GM23338 (cell line): ENCODE measurements around the gene AGPAT4. TPM values are rescaled to one million over a fixed set of nuclear protein-coding genes. Genes with fewer than 3 reads are reported as not detected.

Source experiments
- ATAC-seq: fragments of 200-7000 bp; cut with Tn5 transposase; 3 replicates; pipeline ENCODE4 v1.9.1; 2020
- DNase-seq: peaks from one replicate; pipeline ENCODE4 v3.0.0-alpha.2; 2015; ENCODE audit warnings: low spot score
- H2AFZ ChIP-seq: fragments of 200-600 bp; sonication (generic); 2 replicates; pipeline ENCODE4 v1.8.0; 2016; ENCODE audit warnings: antibody characterized with exemption, mild to moderate bottlenecking, moderate library complexity
- H3F3A ChIP-seq: fragments of 200-600 bp; sonication (generic); replicated peaks from 2 replicates; pipeline ENCODE4 v1.8.0; 2017; ENCODE audit warnings: antibody characterized with exemption, mixed run types, low read depth
- H3K27ac ChIP-seq: fragments of 200-600 bp; sonication (generic); 2 replicates; pipeline ENCODE4 v1.6.1; 2016; ENCODE audit warnings: low read depth
- H3K27me3 ChIP-seq: fragments of 200-600 bp; sonication (generic); 2 replicates; pipeline ENCODE4 v1.8.0; 2016; ENCODE audit warnings: mild to moderate bottlenecking, mixed run types, moderate library complexity; ENCODE audit not compliant: insufficient read depth
- H3K36me3 ChIP-seq: fragments of 200-600 bp; sonication (generic); 2 replicates; pipeline ENCODE4 v1.8.0; 2016; ENCODE audit warnings: mild to moderate bottlenecking; ENCODE audit not compliant: insufficient read depth
- H3K4me1 ChIP-seq: fragments of 200-600 bp; sonication (generic); 2 replicates; pipeline ENCODE4 v1.8.0; 2016; ENCODE audit warnings: mild to moderate bottlenecking, moderate library complexity; ENCODE audit not compliant: insufficient read depth
- H3K4me2 ChIP-seq: fragments of 200-600 bp; sonication (generic); 2 replicates; pipeline ENCODE4 v1.7.1; 2017; ENCODE audit warnings: mixed run types
- H3K4me3 ChIP-seq: fragments of 200-600 bp; sonication (generic); 2 replicates; pipeline ENCODE4 v1.6.1; 2016; ENCODE audit warnings: mixed run types
- H3K79me2 ChIP-seq: fragments of 200-600 bp; sonication (generic); replicated peaks from 2 replicates; pipeline ENCODE4 v1.8.0; 2017; ENCODE audit warnings: mild to moderate bottlenecking; ENCODE audit not compliant: insufficient read depth
- H3K9me2 ChIP-seq: fragments of 200-600 bp; sonication (generic); 2 replicates; pipeline ENCODE4 v1.8.0; 2017; ENCODE audit not compliant: insufficient read depth
- H4K20me1 ChIP-seq: fragments of 200-600 bp; sonication (generic); replicated peaks from 2 replicates; pipeline ENCODE4 v1.8.0; 2017; ENCODE audit warnings: mild to moderate bottlenecking; ENCODE audit not compliant: insufficient read depth
- H3K27ac Mint-ChIP-seq: 2 replicates; pipeline ENCODE4 v1.8.0; 2020; ENCODE audit warnings: inconsistent platforms, mild to moderate bottlenecking, moderate library complexity, mixed read lengths
- H3K27me3 Mint-ChIP-seq: 3 replicates; pipeline ENCODE4 v1.8.0; 2022; ENCODE audit warnings: low read depth, mild to moderate bottlenecking, moderate library complexity, mixed read lengths, inconsistent platforms; ENCODE audit not compliant: insufficient read depth, poor library complexity
- H3K36me3 Mint-ChIP-seq: 3 replicates; pipeline ENCODE4 v1.8.0; 2021; ENCODE audit warnings: low read depth, mild to moderate bottlenecking, inconsistent platforms, moderate library complexity, mixed read lengths
- H3K4me1 Mint-ChIP-seq: 3 replicates; pipeline ENCODE4 v1.8.0; 2020; ENCODE audit warnings: mild to moderate bottlenecking, inconsistent platforms, mixed read lengths
- H3K4me3 Mint-ChIP-seq: 3 replicates; pipeline ENCODE4 v1.8.0; 2021; ENCODE audit warnings: moderate library complexity, mild to moderate bottlenecking, inconsistent platforms, mixed read lengths
- H3K9me3 Mint-ChIP-seq: 3 replicates; pipeline ENCODE4 v1.8.0; 2020; ENCODE audit warnings: moderate library complexity, mild to moderate bottlenecking, inconsistent platforms, mixed read lengths
- NANOG ChIP-seq: IDR thresholded peaks from 2 replicates; pipeline ENCODE4 v1.6.1; 2016; ENCODE audit warnings: antibody characterized with exemption, borderline replicate concordance
- REST ChIP-seq: IDR thresholded peaks from one replicate; pipeline ENCODE4 v1.6.1; 2018; ENCODE audit warnings: antibody characterized with exemption; ENCODE audit not compliant: unreplicated experiment
- polyA plus RNA-seq: library from polyadenylated mRNA; unstranded; fragments of >200 nt; fragmentation: Nextera tagmentation; extraction: Ambion mirVana; gene quantifications from 2 replicates; pipeline ENCODE4 v1.2.1, GENCODE V29; 2016
- total RNA-seq: library from RNA; depleted of rRNA; stranded (reverse); fragments of >200 nt; shearing (Covaris generic); gene quantifications from 2 replicates; pipeline ENCODE4 v1.2.3, GENCODE V29; 2014
- TF ChIP-seq, protein P1 (sequence below), 2 experiments: fragments of 200-600 bp in 1 of 2; sonication (generic) in 1 of 2; conservative IDR thresholded peaks; 2 replicates each; pipeline versions ENCODE4 v1.5.1 to v1.6.1; 2016 to 2017; ENCODE audit warnings: antibody characterized with exemption in 2 of 2, low read depth in 2 of 2, mild to moderate bottlenecking in 2 of 2, moderate library complexity in 1 of 2

Gene AGPAT4
- total and polyA plus RNA-seq, 2 experiments from 2014 or later, result 8.9 to 19.3 TPM

- no peak overlapping the region for H3K4me3 ChIP-seq
- peak; percentile 37 for DNase-seq
Observed at GRCh38 chr6:161138543-161139303, 135.1 kb downstream of the AGPAT4 start.

More at GRCh38 chr6:161138543-161139303, 135.1 kb downstream of the AGPAT4 start:
- H3K79me2 ChIP-seq, result no peaks in the 10 kb centered on the region
- no peak overlapping the region for H3K4me2 ChIP-seq
- no peak overlapping the region for H3K27ac ChIP-seq
- no peaks in the 10 kb centered on the region for H3K36me3 ChIP-seq
- peaks cover 11% of the 10 kb centered on the region for H3K27me3 Mint-ChIP-seq
- no peaks in the 10 kb centered on the region for H3F3A ChIP-seq
- no peaks in the 10 kb centered on the region for H3K9me3 Mint-ChIP-seq
- no peak overlapping the region for H2AFZ ChIP-seq
- no peak; the same call in 2 of the 3 replicates for ATAC-seq
- H3K4me1 Mint-ChIP-seq, result peaks cover 10% of the 10 kb centered on the region
- H3K27ac Mint-ChIP-seq, result no peak overlapping the region
- H4K20me1 ChIP-seq, result no peaks in the 10 kb centered on the region
- no peak overlapping the region for H3K4me3 Mint-ChIP-seq
- H3K9me2 ChIP-seq, result no peaks in the 10 kb centered on the region
- no peaks in the 10 kb centered on the region for H3K4me1 ChIP-seq
- peaks cover 55% of the 10 kb centered on the region for H3K36me3 Mint-ChIP-seq
- TF ChIP-seq NANOG (no peak), REST (no peak)
- TF ChIP-seq, protein P1, sequence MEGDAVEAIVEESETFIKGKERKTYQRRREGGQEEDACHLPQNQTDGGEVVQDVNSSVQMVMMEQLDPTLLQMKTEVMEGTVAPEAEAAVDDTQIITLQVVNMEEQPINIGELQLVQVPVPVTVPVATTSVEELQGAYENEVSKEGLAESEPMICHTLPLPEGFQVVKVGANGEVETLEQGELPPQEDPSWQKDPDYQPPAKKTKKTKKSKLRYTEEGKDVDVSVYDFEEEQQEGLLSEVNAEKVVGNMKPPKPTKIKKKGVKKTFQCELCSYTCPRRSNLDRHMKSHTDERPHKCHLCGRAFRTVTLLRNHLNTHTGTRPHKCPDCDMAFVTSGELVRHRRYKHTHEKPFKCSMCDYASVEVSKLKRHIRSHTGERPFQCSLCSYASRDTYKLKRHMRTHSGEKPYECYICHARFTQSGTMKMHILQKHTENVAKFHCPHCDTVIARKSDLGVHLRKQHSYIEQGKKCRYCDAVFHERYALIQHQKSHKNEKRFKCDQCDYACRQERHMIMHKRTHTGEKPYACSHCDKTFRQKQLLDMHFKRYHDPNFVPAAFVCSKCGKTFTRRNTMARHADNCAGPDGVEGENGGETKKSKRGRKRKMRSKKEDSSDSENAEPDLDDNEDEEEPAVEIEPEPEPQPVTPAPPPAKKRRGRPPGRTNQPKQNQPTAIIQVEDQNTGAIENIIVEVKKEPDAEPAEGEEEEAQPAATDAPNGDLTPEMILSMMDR (conservative IDR thresholded peaks at IDR 0.05; ENCODE audit: low read depth in 2 of 2), result 0 out of 4 replicates have a peak, but pooled peaks of 1 of the 2 experiments have one; percentile 10
- H3K27me3 ChIP-seq, result no peaks in the 10 kb centered on the region
